NCI-H748 (cell line): ENCODE data around the gene RUNX1.

Source experiments
- DNase-seq: peaks from one replicate; lab custom pipeline; 2025; ENCODE audit not compliant: unreplicated experiment; lab: John Stamatoyannopoulos, UW

RUNX1 gene

DNA sequence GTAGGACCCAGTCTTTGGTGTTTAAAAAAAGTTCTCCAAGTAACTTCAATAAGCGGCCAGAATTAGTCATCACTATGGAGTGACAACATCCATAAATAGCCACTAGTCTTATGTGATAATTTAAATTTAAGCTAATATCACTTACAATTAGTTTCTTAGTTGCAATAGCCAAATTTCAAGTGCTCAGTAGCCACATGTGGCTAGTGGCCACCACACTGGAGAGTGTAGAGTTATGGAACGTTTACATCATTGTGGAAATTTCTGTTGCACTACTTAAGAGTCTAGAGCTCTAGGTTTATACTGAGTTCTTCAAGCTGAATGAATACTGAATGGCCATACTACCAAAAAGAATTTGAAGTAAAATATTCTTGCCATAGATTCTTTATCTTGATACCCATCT is 121.1 kb downstream of the RUNX1 start:
- no peak for DNase-seq

DNA sequence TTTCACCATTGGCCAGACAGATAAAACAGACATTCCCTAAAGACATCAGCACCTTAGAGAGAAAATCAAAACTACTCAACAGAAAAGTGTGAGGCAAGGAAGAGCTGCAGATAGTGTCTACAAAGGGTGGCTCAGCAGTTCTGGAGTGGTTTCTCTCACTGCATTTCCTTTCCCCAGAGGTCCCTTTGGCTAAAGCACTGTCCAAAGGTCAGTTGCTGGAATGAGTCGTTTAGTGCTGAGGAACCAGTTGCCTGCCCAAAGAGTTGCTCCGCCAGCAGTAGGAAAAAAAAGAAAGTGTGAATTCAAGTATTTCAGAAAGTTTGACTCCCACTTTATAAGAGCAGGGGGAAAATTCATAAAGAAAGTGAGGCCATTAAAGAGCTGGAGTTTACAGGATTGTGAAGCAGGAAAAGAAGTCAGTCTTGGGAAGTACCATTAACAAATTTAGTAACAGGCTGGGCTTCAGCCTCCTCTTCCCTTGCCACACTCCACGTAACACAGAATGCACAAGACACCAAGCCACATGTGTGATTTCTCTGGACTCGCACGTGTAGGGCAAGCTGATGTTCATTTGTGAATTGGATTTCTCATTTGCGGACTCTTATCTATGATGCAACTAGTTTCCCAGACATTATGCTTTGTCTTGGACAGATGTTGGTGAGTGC is 122.2 kb downstream of the RUNX1 start:
- DNase-seq = no peak

DNA sequence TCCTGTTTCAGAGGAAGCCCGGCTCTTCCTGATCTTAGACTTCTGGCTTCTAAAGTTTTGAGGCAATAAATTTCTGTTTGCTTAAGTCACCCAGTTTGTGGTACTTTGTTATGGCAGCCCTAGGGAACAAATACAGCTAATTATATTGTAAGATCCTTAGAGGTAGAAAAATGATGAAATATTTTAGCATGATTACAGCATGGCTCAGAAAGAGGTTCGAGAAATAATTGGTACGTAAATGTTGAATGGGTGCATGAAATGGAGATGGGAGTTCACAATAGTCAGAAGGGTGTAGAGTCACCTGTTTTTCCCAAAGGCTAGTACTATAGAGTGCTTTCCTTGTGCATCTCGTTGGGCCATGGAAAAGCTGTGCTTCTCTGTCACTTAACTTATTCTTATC is 123.5 kb downstream of the RUNX1 start:
- no peak for DNase-seq

DNA sequence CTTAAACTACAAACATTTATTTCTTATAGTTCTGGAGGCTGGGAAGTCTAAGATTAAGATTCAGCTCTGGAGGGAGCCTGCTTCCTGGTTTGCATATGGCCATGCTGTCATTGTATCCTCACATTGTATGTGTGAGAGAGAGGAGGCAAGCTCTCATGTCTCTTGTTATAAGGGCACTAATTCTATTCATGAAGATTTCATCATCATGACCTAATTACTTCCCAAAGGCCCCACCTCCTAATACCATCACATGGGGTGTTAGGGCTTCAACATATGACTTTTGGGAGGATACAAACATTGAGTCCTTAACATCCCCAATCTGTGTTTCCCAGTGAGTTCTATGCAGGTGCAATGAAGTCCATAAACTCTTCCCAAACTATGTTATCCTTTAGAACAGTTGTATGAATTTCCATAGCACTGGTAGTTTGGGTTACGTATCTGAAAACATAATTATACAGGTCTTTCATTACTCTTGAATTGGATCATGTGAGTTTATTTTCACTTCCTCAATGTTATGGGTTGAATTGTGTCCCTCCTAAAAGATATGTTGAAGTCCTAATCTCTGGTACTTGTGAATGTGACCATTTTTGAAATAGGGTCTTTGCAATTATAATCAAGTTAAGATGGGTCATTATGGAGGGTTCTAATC is 124.2 kb downstream of the RUNX1 start:
- DNase-seq = no peak

DNA sequence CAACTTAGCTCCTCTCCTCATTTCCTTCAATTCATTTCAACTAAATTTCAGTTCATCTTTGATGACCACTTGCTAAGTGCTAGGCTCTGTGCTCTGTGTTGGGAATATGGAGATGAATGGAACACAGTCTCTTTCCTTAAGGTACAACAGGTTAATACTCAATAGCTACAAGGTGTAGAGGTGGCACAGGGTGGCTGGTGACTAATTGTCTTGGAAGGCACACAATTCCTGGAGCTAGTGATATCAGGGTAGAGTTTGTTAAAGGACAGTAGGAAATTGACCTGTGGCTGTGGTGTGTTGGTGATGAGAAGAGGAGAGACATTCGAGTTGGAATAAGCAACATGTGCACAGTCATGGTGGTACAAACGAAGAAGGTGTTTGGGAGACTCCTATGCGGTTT is 124.9 kb downstream of the RUNX1 start:
- no peak for DNase-seq

DNA sequence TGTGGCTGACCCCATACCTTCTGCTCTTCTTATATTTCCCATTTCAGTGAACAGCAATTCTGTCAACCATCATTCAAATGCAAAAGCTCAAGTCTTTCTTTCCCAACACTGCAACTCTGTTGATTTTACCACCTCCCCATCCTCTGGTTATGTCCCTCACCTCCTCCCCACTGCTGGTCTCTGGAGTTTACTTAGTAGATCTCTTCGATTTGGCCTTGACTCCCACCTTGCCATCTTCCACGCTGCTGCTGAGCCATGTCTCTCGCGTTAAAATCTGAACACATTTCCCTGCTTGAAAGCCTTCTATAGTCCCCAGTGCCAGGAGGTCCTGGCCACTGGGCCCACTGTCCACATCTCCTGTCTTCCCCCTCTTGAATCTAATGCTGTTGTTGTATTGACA is 125.5 kb downstream of the RUNX1 start:
- no peak for DNase-seq

DNA sequence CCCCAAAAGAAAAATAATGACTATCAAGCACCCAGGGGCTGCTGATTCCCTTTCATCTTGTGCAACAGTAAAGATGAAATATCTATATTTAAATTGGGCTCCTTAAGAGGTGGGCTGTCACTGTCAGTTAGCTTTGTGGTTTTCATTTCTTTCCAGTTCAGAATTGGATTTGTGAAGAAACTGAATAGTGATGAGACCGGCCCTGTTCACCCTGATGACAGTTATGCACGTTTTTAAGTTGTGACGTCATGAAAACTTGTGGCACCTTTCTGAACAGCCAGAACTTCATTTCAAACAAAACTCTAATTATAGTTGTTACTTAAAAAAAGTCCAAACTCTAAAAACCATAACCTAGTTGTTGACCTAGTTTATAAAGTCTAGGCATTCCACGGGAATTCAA is 125.9 kb downstream of the RUNX1 start:
- no peak for DNase-seq

DNA sequence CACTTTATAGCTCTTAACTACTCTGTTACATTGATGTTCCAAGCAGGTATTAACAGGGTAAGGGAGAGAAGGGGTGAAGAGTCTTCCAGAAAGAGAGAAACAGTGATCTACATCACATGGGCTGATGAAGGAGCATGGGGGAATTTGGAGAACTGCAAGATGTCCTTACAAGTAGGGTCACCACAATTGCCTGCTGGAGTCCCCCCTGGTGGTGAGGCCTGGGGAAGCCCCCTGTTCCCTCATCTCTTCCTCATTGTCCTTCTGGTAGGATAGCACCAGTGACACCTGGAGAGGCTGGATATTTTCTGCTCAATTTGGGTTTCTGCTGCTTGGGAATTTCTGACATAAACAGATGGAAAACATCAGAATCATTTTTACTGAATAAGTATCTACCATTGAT is 126.6 kb downstream of the RUNX1 start:
- no peak for DNase-seq

DNA sequence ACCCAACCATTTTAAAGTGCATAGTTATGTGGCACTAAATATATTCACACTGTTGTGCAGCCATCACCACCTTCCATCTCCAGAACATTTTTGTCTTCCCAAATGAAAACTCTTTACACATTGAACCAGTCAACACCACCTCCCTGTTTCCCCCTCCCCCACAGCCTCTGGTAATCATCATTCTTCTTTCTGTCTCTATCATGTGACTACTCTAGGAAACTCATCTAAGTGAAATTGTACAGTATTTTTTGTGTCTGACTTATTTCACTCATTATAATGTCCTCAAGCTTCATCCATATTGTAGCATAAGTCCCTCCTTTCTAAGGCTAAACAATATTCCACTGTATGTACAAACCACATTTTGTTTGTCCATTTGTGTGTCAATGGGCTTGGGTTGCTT is 128.0 kb downstream of the RUNX1 start:
- DNase-seq = no peak

DNA sequence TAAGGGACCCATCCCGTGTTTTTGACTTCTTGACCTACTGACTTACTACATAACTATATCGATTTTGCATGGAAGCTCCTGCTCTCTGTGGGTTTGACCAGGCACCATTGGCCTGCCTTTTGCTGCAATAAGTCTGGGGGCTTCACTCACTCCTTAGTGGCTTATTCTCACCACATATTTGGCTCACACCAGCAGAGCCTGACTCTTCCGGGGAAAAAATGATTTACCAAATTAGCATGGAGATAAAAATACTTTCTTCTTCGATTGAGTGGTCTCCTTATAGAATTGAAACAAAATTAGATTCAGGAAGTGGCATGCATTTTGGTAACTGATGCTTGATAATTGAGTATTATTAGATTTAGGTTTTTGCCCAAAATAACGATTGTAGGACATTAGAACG is 129.7 kb downstream of the RUNX1 start:
- DNase-seq = no peak

DNA sequence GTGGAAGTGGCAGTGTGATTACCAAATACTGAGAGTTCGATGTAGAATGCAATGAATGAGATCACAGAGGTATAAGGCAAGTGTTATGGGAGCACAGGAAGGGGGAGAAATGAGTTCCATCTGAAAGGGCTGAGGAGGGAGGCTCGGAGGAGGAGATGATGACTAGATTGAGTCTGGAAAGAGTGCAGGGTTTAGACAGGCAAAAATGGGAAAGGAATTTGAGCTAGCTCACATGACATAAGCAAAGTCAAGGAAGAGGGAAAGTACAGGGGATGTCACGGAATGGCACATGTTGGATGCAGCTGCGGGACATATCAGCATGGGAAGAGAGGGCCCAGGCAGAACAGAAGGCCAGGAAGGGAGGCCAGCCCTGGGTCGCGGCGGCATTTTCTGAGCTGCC is 132.7 kb downstream of the RUNX1 start:
- DNase-seq = no peak

DNA sequence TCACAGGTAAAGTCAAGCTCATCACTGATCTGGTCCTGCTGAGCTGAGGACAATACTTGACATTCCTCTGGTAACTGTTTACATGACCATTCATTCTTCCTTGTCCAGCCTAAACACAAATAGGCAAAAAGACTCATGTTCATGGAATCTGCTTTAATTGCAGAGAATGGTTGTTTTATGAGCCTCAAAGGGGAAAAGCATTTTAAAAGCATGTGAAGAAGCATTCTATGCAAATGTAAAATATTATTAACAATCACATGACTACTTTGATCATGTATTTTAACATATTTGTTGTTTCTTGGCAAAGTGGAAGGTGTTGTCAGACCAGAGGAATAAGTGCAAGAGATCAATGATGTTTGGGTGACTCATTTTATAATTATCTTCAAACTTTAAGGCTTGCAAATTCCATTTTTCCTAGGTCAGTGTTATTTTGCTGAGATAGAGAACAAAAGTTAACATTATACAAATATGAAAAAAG is 133.7 kb downstream of the RUNX1 start:
- no peak for DNase-seq

DNA sequence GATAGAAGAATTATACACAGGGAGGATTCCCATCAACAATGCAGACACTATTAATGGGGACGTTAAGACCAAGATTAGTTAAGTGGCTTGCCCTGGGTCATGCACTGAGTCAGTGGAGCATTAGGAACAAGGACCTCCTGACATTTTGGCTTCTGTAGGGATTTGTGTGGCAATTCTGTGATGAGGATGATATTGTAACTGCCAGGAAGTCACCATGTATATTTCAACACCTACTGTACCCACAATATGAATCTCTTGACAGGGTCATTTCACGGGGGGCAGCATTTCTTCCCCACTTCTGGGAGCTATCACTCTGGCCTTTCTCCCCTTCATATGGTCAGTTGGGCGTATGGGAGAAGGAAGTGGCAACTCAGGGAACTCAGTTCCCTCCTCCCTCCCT is 134.9 kb downstream of the RUNX1 start:
- DNase-seq = no peak

DNA sequence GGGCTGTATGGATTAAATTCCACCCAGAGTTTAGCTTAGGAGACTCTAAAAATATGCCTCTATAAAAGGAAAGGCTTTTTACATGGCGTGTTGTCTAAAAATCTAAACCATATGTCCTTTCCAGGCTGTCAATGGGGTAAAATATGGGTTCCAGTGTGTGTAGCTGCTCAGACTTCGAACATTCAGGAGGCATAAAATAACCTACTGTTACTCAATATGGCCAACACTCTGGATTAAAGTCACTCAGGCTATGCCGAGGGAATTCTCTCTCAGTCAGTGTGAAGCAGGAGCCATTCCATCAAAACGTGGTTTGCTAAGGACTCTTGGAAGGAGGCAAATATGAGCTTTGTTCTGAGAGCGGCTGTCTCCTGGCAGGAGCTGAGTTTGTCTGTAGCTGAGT is 135.3 kb downstream of the RUNX1 start:
- DNase-seq = no peak

DNA sequence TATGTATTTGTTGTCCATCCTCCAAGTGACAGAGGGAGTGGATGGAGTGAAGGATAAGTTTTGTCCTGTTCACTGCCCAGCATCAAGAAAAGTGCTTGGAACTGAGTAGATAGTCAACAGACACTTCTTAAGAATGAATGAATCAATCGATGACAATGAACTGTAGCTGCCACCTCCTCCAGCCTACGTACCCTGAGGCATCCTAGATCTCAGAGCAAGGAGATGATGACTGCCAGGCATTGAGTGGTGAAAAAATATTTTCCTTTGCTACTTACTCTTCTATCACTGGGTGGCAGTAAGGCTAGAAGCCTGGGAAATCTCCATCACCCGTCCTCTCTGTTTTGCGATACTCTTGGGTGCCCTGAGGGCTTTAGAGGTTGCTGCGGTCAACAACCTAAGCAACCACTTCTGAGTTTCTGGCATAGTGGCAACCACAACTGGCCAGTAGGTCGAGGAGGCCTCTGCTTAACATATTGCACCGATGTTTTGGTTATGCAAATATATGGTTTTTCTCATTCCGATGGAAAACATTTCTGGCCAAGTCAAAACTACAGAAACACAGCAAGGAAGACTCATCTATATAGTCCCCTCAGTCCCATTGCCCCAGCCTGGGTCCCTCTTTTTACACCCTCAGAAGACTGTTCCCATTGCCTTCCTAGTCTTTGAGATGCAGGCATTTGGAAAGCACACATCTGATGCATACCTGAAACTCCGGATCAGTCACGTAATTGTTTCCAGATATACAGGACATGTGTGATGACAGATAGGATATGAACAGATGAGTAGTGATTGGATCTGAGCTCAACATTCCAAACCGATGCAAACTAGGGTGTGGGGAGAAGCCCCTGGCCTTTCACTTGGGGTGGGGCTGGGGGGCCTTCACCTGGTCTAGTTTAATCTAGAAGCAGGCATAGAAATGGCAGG is 136.8 kb downstream of the RUNX1 start:
- no peak for DNase-seq

DNA sequence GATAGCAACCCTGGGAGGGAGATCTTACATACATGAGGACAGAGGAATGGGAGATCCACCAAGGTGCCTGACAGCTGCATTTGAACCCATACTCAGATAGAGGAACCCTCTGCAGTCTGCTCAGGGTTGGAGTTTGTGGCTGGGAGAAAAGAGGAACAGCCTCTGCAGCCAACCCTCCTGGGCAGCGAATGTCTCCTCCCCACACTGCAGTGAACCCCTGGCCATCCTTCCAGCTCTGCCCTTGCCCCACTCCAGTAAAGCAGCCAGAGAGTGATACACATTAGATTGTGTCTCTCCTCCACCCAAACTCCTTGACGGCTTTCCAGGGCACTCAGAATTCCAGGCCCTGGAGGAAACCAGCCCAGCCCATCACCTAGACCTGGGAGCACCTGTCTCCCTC is 137.7 kb downstream of the RUNX1 start:
- no peak for DNase-seq

DNA sequence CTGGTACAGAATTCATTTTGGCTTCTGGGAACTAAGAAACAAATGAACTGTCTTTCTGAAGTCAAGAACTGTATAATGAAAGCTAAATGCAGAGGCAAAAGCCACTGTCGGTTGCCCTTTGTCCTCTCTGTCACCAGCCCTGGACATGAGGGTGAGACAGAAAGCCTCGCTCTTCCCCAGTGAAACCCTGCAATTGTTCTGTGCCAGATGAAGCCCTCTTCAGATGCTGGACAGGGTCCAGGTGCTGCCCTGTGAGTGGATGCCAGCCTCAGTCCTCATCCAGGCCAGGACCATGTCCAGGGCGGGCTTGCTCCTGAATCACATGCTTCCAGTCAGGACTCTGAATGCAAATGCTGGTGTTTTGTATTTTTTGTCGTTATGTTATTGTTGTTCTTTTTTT is 138.7 kb downstream of the RUNX1 start:
- DNase-seq = no peak

DNA sequence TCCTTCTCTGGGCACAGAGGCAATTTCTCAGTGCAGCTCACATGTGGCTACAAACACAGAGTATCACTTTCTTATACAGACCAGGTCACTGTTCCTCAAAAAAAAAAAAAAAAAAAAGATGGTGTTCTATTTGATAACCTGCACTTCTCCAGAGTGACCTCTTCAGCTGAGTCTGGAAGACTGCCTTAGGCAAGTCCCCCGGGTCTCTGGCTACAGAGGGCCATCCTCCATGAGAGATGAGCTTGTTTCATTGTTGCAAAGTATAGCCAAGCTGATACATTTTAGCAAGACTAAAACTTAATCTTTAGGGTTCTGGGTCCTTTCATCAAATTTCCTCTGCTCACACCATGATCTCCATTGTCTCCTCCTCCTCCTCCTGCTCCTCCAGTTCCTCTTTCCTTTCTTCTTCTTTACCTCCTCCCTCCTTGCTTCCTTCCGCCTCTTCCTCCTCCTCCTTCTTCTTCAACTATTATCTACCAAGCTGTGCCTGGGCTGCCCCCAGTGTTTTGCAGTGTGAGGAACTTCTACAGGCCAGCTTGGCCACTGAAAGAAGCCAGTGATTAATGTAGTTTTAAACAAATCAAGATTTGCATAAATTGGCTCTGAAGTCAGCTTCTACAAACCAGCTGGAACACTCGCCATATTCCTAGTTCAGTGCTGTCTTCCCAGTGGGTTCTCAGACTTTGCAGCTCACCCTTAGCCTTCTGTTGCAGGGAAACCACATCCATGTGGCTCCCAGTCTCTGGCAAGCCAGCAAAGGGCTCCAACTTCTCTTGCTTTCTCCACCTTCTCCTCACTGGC is 139.4 kb downstream of the RUNX1 start:
- no peak for DNase-seq

DNA sequence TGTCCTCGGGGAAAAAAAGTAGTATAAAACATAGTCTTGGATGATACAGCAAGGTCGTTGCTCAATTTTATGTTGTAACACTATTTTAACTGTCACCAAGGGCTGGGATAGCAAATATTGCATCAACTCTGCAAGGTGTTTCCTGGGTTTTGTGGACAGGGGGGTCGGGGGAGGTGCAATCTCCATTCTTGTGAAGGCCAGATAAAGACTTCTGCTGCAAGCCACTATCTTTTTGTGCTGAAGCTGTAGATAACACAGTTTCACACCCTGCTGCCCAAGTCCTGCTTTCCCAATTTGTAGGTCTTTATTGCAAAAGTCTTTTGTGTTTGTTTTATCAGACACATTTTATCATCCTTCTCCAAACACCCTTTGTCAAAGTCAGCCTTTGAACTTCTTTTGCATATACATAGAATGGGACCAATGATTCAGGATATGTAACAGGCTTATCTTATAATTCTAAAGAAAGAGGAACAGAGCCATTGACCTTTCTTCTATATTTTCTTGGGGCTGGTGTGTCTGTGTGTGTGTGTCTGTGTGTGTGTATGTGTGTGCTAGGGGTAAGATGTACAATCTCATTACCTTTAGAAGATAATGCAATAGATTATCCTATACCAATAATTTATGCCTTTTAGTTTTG is 140.6 kb downstream of the RUNX1 start:
- no peak for DNase-seq
